SIG-M5 (cell line): ENCODE results near the gene TRIP10.
"Not testable (repeated sequence)": the region's sequence is repeated elsewhere in the genome, so short reads cannot be mapped to it uniquely, and the experiment has no call there.

Source experiments
- DNase-seq: peaks from one replicate; lab custom pipeline; 2025; lab: John Stamatoyannopoulos, UW

TRIP10 gene

GRCh38 chr19:6794686-6795431, 55.4 kb downstream of the TRIP10 start:
- no peak for DNase-seq

- DNase-seq = no peak
These were observed 56.8 kb downstream of the TRIP10 start for GRCh38 chr19:6796278-6796677.

- no peak for DNase-seq
These were observed 58.2 kb downstream of the TRIP10 start for GRCh38 chr19:6797646-6798045.

- DNase-seq = not testable (repeated sequence)
These were observed 60.8 kb downstream of the TRIP10 start for GRCh38 chr19:6800160-6800790.

- DNase-seq = no peak
These were observed 61.6 kb downstream of the TRIP10 start for GRCh38 chr19:6800991-6801484.
